ENCODE results near the gene GJB5. TPM values are rescaled to one million over a fixed set of nuclear protein-coding genes. Genes with fewer than 3 reads are reported as not detected.

Gene GJB5
- polyA plus RNA-seq, 1 of the 3 experiments (the other 2 are of a cell fraction): not detected

DNA sequence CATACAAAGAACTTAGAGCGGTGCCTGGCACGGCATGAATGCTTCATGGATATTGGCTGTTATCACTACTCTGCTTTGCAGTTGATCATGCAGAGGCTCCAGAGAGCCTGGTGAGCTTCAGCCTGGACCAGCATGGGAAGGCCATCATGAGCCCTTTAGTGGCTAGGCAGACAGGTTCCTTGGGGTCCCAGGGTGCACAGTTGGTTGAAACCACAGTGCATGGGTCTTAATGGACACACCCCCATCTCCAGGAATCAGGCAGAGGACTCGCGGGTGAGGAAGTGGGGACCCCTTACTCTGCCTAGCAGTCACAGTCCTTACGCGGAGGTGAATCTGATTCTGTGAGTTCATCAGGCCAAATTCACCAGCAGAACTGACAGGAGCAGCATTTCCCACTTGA, 1.1 kb downstream of the GJB5 start (continued):
- TF ChIP-seq, protein P1, sequence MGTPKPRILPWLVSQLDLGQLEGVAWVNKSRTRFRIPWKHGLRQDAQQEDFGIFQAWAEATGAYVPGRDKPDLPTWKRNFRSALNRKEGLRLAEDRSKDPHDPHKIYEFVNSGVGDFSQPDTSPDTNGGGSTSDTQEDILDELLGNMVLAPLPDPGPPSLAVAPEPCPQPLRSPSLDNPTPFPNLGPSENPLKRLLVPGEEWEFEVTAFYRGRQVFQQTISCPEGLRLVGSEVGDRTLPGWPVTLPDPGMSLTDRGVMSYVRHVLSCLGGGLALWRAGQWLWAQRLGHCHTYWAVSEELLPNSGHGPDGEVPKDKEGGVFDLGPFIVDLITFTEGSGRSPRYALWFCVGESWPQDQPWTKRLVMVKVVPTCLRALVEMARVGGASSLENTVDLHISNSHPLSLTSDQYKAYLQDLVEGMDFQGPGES (IDR thresholded peaks at IDR 0.05; ENCODE audit: low read depth, low read length): no peak

DNA sequence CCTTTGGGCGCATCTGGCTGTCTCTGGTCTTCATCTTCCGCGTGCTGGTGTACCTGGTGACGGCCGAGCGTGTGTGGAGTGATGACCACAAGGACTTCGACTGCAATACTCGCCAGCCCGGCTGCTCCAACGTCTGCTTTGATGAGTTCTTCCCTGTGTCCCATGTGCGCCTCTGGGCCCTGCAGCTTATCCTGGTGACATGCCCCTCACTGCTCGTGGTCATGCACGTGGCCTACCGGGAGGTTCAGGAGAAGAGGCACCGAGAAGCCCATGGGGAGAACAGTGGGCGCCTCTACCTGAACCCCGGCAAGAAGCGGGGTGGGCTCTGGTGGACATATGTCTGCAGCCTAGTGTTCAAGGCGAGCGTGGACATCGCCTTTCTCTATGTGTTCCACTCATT, 2.5 kb downstream of the GJB5 start:
- H3K4me2 ChIP-seq: no peak overlapping the region
- no peaks in the 10 kb centered on the region for H3K79me2 ChIP-seq (ENCODE audit: insufficient read depth)
- CTCF ChIA-PET: interaction anchor here (2.5 kb wide), 1 partner anchor 15 kb away, joined by 13 read pairs; no protein-coding TSS in a partner anchor
- H3K9ac ChIP-seq: no peak overlapping the region
- WGBS (ENCODE audit: low lambda C conversion rate): 49% methylated on average over 9 of the region's 21 CpGs
- no peaks in the 10 kb centered on the region for H3K27me3 ChIP-seq (ENCODE audit: insufficient read depth)
- TF ChIP-seq MXI1 (IDR thresholded peaks at IDR 0.05; ENCODE audit: low read depth, low read length) (no peak), NFIC (IDR thresholded peaks at IDR 0.05; ENCODE audit: borderline replicate concordance) (no peak), FOXM1 (IDR thresholded peaks at IDR 0.05; ENCODE audit: low read depth) (no peak), FOSL2 (IDR thresholded peaks at IDR 0.05; ENCODE audit: borderline replicate concordance, low read depth) (no peak), SIN3A (IDR thresholded peaks at IDR 0.05; ENCODE audit: borderline replicate concordance, low read depth, low read length) (no peak), GABPA (IDR thresholded peaks at IDR 0.05; ENCODE audit: low read depth) (no peak), TAF1 (IDR thresholded peaks at IDR 0.05; ENCODE audit: borderline replicate concordance, low read depth, low read length) (no peak), RAD21 (IDR thresholded peaks at IDR 0.05; ENCODE audit: low read length) (no peak), YY1 (IDR thresholded peaks at IDR 0.05; ENCODE audit: low read depth) (no peak), SMC3 (IDR thresholded peaks at IDR 0.05; ENCODE audit: low read depth, low read length) (no peak), RXRA (IDR thresholded peaks at IDR 0.05; ENCODE audit: borderline replicate concordance, low read depth) (no peak), ELF1 (IDR thresholded peaks at IDR 0.05) (no peak)
- TF ChIP-seq, protein P2, sequence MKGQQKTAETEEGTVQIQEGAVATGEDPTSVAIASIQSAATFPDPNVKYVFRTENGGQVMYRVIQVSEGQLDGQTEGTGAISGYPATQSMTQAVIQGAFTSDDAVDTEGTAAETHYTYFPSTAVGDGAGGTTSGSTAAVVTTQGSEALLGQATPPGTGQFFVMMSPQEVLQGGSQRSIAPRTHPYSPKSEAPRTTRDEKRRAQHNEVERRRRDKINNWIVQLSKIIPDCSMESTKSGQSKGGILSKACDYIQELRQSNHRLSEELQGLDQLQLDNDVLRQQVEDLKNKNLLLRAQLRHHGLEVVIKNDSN (IDR thresholded peaks at IDR 0.05; ENCODE audit: borderline replicate concordance, low read depth): no peak
- TF ChIP-seq, protein P3, sequence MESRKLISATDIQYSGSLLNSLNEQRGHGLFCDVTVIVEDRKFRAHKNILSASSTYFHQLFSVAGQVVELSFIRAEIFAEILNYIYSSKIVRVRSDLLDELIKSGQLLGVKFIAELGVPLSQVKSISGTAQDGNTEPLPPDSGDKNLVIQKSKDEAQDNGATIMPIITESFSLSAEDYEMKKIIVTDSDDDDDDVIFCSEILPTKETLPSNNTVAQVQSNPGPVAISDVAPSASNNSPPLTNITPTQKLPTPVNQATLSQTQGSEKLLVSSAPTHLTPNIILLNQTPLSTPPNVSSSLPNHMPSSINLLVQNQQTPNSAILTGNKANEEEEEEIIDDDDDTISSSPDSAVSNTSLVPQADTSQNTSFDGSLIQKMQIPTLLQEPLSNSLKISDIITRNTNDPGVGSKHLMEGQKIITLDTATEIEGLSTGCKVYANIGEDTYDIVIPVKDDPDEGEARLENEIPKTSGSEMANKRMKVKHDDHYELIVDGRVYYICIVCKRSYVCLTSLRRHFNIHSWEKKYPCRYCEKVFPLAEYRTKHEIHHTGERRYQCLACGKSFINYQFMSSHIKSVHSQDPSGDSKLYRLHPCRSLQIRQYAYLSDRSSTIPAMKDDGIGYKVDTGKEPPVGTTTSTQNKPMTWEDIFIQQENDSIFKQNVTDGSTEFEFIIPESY (IDR thresholded peaks at IDR 0.05; ENCODE audit: borderline replicate concordance, low read depth): no peak
- TF ChIP-seq, protein P4, sequence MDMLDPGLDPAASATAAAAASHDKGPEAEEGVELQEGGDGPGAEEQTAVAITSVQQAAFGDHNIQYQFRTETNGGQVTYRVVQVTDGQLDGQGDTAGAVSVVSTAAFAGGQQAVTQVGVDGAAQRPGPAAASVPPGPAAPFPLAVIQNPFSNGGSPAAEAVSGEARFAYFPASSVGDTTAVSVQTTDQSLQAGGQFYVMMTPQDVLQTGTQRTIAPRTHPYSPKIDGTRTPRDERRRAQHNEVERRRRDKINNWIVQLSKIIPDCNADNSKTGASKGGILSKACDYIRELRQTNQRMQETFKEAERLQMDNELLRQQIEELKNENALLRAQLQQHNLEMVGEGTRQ (IDR thresholded peaks at IDR 0.05; ENCODE audit: borderline replicate concordance, low read depth, low read length): no peak
- TF ChIP-seq, protein P5, sequence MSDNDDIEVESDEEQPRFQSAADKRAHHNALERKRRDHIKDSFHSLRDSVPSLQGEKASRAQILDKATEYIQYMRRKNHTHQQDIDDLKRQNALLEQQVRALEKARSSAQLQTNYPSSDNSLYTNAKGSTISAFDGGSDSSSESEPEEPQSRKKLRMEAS (IDR thresholded peaks at IDR 0.05; ENCODE audit: low read depth): no peak
- TF ChIP-seq, protein P6, sequence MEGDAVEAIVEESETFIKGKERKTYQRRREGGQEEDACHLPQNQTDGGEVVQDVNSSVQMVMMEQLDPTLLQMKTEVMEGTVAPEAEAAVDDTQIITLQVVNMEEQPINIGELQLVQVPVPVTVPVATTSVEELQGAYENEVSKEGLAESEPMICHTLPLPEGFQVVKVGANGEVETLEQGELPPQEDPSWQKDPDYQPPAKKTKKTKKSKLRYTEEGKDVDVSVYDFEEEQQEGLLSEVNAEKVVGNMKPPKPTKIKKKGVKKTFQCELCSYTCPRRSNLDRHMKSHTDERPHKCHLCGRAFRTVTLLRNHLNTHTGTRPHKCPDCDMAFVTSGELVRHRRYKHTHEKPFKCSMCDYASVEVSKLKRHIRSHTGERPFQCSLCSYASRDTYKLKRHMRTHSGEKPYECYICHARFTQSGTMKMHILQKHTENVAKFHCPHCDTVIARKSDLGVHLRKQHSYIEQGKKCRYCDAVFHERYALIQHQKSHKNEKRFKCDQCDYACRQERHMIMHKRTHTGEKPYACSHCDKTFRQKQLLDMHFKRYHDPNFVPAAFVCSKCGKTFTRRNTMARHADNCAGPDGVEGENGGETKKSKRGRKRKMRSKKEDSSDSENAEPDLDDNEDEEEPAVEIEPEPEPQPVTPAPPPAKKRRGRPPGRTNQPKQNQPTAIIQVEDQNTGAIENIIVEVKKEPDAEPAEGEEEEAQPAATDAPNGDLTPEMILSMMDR (IDR thresholded peaks at IDR 0.05): no peak
- TF ChIP-seq, protein P7, sequence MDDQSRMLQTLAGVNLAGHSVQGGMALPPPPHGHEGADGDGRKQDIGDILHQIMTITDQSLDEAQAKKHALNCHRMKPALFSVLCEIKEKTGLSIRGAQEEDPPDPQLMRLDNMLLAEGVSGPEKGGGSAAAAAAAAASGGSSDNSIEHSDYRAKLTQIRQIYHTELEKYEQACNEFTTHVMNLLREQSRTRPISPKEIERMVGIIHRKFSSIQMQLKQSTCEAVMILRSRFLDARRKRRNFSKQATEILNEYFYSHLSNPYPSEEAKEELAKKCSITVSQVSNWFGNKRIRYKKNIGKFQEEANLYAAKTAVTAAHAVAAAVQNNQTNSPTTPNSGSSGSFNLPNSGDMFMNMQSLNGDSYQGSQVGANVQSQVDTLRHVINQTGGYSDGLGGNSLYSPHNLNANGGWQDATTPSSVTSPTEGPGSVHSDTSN (IDR thresholded peaks at IDR 0.05): no peak
- TF ChIP-seq, protein P1 (IDR thresholded peaks at IDR 0.05; ENCODE audit: low read depth, low read length): no peak
- H3K4me1 ChIP-seq (ENCODE audit: control insufficient read depth in 1 of 2, insufficient read depth in 2 of 2, low read depth in 1 of 2, low read length in 1 of 2): no peaks in the 10 kb centered on the region
- POLR2A ChIA-PET: no interaction called here
- no peak overlapping the region for H3K4me3 ChIP-seq (ENCODE audit: low read depth in 2 of 2, low read length in 1 of 2)
- H3K27ac ChIP-seq (ENCODE audit: low read depth in 2 of 2, low read length in 1 of 2): no peak overlapping the region
- no peaks in the 10 kb centered on the region for H3K9me3 ChIP-seq
- no peaks in the 10 kb centered on the region for H4K20me1 ChIP-seq (ENCODE audit: insufficient read depth)
- H2AFZ ChIP-seq (ENCODE audit: low read depth): no peak overlapping the region
- no peaks in the 10 kb centered on the region for H3K9me2 ChIP-seq
- no peak for DNase-seq
- H3K36me3 ChIP-seq (replicated peaks in 1 of 2; ENCODE audit: control insufficient read depth in 1 of 2, insufficient read depth in 2 of 2, low read length in 1 of 2): no peaks in the 10 kb centered on the region
- no peaks in the 10 kb centered on the region for H3F3A ChIP-seq (replicated peaks; ENCODE audit: insufficient read depth)

All from SK-N-SH (cell line).